GM21737 (cell line): ENCODE data around the gene CNTN5.

Source experiments
- ATAC-seq: cut with Tn5 transposase; IDR thresholded peaks from one replicate; pipeline ENCODE4 v1.9.1; 2021; ENCODE audit warnings: mild to moderate bottlenecking, moderate library complexity; ENCODE audit not compliant: unreplicated experiment

The CNTN5 gene

DNA sequence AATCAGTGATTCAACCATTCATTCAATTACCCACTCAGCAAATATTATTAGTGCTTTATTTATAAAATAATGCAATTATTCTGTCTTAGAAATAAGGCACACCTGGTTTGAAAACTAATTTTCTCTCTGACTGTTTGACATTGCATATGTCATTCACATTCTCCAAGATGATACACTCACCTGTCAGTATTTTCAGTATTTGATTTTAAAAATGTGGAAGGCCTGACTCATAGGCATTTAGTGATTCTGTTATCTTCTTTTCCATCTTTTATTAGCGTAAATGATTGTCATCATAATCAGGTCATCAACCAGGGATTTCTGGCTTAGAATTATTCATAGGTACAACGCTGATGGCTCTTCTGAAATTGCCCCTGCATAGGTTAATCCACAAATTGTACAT, 480.9 kb downstream of the CNTN5 start:
- no peak for ATAC-seq

DNA sequence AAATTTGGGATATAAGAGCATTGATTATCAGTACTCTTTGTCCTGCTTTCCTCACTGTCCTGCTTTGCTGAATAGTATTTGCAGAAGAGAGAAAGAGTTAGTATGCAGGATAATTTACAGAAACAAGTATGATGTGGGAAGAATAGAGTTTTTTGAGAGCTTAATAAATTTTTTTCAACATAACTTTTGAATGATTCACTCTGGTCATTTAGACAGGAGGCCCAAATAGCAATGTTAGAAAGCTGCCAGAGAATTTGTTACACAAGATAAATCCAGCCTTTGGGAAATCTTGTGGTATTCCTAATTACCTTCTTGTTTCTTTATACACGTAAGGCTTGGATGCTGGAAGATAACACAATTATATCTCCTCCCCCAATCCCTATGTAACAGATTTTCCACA, 484.6 kb downstream of the CNTN5 start:
- no peak for ATAC-seq

DNA sequence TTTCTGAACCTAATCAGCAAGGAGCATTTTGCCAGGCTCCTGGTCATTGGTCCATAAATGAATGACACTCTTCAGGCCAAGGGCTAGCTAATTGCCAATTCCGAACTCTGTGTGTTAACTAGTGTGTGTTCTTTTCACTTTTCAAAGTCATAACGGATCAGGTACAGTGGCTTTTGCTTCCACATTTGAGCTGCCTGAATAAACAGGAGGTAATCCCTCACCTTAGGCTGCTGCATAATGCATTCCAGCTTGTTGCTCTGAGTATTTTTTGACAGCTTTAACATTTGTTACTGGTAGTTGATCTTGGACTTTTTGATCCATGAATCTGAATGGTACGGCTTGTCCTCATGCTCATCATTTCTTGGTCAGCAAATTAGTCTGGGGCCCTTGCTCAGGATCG, 485.1 kb downstream of the CNTN5 start:
- no peak for ATAC-seq

DNA sequence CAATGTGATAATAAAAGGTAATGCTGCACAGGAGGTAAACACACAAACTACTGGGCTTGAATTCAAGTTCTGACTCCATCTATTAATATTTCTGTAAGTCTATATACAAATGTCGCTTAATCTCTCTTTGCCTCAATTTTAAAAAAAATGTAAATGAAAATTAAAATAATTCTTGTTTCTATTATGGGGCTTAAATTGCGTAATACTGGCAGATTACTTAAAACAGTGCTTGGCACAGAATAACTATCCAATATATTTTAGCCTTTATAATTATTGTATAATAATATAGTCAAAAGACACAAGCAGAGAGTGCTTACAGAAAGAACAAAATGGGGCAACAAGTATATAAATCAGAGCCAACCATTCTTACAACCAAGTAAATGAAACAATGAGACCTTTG, 489.1 kb downstream of the CNTN5 start:
- no peak for ATAC-seq

DNA sequence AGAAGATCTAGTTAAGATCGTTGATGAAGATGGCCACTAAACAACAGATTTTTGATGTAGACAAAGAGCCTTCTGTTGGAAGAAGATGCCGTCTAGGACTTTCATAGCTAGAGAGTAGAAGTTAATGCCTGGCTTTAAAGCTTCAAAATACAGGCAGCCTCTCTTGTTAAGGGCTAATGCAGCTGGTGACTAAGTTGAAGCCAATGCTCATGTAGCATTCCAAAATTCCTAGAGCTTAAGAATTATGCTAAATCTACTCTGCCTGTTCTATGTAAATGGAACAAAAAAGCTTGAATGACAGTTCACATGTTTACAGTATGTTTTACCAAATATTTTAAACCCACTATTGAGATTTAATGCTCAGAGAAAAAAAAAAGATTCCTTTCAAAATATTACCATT, 492.6 kb downstream of the CNTN5 start:
- no peak for ATAC-seq

DNA sequence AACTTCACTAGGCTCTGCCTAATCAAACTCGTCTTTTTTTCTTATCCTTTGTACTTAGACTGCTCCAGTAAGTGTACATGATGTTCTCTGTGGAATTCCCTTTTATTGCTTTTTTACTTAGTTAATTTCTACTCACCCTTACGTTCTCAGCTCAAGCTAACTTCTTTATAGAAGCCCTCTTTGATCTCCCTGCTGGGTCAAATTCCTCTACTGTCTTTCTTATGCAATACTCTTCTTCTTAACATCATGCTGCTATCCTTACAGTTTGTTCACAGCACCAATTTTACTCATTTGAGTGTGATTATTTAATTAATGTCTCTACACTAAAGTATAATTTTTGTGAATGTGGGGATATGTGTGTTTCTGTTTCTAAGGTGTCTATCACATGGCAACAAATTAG, 498.3 kb downstream of the CNTN5 start:
- ATAC-seq = no peak

DNA sequence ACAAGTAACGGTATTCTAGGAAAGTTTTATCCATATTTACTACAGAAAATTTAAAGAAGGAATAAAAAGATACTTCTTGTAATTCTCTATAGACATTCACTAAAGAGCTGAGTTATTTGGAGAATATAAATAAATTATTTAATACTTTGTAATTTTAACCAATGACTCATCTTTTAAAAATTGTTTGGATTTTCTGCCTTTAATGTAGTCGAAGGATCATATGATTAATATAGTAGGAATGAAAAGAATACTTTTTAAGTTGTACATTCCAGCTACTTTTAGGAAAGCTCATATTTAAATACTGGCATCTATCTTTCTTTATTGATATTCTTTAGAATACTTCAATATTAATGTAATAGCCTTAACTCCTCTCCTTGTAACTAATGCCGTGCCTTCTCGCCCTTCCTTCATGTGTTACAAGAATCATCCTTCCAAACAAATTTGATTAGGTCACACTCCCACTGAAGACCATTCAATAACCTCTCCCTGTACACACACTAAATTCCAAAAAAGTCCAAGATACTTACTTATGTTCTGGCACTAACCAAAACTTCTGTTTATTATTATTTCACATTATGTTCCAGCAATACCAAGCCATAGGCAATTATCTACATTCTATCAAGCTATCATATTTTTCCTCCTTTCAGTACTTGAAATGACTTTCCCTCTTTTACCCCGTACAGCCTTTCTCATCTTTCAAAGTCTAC, 501.9 kb downstream of the CNTN5 start:
- no peak for ATAC-seq

DNA sequence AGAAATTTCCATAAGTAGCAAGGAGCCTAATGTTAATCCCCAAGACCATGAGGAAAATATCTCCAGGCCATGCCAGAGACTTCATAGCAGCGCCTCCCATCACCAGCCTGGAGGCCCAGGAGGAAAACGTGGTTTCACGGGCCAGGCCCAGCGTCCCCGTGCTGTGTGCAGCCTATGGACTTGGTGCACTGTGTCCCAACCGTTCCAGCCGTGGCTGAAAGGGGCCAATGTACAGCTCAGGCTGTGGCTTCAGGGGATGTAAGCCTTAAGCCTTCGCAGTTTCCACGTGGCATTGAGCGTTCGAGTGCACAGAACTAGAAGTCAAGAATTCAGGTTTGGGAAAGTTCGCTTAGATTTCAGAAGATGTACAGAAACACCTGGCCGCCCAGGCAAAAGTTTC, 510.7 kb downstream of the CNTN5 start:
- ATAC-seq = no peak

DNA sequence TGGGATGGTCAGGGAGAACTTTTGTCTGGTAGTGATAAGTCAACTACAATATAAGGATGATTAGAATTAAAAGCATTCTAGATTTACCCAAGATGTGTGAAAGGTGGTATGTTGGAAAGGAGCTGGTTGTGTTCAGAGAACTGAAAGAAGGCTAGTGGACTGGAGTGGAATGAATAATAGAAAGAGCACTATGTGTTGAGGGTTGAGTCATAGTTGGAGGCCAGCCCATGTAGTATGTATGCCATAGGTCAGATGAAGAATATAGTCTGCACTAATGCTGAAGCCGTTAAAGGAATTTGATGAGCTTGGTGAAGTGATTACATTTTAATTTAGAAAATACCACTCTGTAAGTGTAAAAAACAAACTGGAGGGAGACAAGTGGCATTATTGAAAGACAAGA, 514.1 kb downstream of the CNTN5 start:
- ATAC-seq = no peak

DNA sequence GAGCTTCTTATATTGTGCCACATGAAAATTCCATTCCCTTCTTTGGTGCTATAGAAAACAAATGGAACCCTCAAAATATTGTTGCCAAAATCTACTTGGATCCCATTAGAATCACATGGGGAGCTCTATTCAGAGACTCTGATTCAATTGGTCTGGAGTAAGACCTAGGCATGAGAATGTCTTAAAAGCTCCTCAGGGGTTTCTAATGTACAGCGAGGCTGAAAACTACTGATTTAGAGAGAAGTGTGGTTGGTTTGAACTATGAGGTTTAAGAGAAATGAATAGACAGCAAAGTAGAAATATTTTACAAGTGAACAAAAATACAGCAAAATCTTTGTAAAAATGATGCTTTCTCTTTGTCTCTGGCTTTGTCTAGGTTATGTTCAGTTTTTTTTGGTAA, 514.7 kb downstream of the CNTN5 start:
- peak; percentile 67 for ATAC-seq

DNA sequence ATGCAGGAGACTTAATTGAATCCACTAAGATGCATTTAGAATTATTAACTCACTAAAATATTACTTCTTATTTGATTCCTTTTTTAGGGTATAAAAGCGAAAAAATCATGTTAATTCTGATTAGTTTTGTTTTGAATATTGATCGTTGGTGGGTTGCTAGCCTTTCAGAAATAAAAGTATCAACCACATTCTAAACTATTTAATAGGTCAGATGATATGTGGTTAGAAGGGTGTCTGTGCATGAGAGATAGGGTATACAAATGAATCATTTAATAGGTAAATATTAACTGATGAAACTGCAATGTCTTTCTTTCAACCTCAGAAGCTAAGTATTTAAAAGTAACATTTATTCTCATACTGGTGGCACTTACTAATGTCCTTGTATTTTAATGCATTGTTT, 515.1 kb downstream of the CNTN5 start:
- ATAC-seq = peak; percentile 81

DNA sequence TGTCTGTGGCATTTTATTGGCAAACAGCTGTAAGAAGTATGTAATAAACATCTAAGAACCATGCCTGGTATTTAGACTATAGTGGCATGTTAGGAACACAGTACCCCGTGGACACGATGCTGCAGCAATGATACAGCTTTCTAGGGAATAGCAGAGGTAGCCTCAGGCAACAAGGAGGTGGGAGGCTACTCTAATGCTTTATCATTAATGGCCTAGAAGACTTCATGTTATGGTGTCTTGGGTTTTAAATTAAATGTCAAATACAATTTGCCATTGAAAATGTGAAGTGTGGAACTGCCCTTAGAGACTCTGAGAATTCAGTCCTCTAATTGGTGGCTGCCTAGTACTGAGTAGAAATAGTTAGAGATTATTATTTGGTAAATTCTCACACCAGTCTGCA, 516.9 kb downstream of the CNTN5 start:
- ATAC-seq = no peak

DNA sequence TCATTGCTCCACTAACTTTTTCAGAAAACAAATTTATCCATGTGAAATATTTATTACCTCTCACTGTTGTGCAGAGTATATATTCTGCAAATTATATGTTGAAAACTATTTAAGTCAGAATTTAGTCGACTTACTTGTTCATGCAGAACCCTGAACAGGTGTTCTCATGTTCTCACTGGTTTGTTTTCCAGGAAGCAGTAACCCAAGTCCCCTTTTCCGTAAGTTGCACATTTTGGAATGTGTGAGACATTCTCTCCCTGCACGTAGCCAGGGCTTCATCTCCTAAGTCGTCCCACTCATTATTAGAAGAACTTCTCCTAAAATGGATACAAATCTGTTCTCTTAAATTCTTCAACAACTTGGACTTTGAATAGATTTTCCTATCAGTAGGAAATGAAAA, 524.9 kb downstream of the CNTN5 start:
- ATAC-seq = no peak

DNA sequence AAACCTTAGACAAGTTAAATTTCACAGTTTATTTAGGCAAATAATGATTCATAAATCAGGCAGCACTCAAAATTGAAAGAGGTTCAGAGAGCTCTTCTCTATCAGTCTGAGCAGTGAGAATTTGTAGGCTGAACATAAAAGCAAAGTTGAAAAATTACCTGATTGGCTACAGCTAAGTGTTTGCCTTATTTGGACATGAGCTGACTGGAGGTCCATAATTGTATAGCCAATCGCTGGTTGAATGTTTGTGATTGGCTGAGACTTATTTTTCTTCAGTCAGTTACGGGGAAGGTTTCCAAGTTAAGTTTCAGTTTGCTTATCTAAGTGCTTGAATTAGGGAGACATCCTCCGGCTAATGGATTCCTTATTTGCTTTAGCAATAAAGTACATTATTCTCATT, 527.5 kb downstream of the CNTN5 start:
- no peak for ATAC-seq

DNA sequence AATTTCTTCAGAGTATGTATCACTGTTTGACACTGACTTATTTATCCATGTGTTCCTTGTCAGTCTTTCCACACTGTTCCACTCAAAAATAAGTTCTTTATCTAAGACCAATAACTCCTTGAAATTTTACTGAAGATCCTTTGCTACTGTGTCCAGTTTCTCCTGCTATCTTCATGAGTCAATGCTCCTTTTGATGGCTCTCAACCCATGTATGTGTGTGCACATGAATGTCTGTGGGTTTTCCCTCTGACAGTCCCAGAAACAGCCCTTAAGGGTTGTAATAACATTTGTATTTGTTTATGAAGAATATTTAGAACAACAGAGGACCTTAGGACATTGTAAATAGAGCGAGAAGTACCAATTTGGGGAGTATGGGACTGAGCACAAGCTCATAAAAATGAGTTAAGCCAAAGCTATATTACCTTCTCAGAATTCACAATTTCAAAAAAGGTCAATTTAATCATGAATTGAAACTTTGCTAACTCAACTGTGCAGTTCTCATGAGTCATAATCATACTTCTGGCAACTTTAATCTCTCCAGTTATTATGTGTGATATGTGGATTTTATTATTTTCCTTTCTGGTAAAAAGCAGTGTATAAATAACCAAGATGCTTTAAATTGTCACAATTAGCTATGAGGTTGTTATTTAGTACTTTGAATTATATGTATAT, 533.6 kb downstream of the CNTN5 start:
- ATAC-seq = no peak

DNA sequence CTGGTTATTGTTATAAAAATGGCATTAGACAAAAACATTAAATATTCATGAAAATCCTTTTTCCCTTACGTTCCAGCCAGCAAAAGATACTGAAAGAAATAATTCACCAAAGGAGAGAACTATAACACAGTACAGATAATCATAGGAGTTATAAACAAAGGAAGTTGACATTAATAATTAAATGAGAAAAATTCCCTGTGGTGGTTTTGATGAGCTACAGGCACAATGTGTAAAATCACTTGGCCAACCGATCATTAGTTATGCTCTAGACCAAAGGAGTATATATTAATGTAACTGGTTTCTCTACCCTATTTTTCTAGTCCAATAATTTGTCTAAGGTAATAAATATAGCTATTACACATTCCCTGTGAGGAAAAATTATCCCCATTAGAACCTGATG, 534.7 kb downstream of the CNTN5 start:
- ATAC-seq = no peak

DNA sequence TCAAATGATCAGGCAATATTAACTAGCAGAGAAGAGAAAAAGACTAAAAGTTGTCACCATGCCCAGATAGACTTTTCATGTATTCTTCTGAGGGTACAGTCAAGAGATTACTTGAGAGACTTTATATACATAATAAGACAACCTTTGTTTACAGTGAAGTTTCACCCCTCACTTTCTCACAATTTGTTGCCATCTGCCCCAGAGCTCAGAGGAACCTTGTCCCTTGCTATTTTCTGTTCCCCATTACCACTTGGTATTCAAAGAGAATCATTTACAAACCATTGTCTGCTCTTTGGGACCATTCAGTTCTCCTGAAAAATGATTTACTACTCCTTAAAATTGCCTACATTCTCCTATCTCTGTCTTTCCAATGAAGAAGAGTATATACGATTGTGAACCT, 544.6 kb downstream of the CNTN5 start:
- ATAC-seq = peak; percentile 72

DNA sequence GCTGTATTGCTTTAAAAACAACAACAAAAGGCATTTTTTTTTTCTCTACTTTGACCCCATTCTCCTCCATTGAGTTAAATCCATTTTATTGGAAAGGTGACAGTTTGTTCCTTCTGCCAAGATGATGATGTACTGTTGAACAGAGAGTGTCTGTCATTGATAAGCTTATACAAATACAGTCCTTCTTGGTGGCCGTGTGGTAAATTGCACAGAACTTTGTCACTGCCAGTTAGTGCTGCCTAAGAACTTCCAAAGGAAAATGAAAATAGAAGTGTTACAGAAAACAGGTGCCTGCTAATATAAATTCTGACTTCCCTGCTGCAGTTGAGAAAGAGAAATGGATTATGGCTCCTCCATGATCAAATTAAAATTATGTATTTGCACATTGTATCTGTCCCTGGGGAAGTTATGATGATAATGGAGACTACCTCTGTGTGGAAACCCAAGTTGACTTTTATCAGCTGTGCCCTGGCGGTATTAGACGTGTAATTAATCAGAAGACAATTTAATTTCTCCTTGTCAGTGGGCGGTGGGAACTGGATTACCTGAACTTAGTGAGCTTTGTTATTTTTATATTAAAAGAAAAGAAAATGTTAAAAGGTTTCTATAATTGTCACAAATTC, 546.7 kb downstream of the CNTN5 start:
- ATAC-seq = no peak

DNA sequence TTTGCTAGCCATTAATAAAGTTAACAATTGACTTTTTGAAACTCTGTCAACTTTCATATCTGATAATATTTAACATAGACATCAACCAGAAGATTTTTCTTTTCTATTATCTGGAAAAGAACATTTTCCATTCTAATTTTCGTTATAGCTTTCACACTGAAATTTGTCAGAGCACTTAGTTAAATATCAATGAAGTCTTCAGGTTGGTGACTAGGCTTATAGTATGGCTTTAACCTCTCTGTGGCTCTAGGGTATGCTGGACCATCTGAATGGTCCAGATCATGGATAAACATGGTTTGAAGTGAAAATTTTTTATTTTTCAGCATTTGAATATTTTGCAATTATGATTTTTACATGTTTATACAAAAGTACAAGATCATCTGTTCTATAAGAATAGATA, 548.1 kb downstream of the CNTN5 start:
- no peak for ATAC-seq

DNA sequence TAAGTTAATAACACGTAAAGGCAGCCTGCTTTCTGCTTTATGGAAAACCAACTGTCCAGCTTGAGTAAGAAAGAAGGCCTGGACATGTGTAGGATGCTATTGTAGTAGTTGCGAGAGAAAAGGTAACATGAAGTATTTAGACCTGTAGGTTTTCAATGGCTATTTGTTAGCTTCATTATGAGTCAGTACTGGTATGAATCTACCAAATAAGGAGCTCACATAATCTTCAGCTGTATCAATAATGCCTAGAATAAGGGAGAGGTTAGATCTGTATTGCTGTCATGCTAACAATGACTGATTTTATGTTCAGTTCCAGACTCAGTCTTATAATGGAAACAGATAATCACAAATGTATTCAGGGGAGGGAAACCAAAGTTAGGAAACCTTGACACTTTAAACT, 550.3 kb downstream of the CNTN5 start:
- ATAC-seq = peak; percentile 52

DNA sequence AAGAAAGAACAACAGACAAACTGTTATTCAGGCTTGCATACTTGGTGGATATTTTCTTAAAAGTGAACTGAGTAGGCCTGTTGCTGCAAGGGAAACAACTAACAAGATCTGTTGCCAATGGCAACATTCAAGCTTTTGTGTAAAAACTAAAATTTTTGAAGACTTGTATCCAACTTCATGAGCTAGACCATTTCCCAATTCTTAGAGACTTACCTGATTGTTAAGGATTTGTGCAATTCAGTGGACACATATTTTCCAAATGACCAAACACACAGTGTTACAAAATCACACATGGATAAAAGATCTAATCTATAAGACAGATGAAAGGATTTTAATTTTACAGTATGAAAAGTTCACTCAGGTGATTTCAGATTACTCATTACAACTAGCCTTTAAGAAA, 564.1 kb downstream of the CNTN5 start:
- ATAC-seq = no peak

DNA sequence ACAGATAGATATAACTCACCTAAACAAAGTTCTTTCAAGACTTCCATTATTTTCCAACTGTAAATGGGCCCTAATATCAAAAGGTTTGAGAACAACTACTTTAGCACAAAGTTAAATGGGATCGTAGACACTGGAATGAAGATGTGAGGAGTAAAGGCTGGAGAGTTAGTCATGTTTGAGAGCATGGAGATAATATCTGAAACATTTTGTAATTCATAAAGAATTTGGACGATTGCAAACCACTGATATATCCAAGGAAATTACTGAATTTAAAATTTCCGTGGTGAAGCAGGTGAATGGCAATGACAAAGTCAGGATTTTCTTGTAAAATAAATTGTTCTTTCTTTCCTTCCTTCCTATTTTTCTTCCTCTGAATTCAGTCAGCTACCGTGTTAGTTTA, 564.9 kb downstream of the CNTN5 start:
- ATAC-seq = no peak
